H9 (cell line): ENCODE data around the gene CCDC148. TPM values are rescaled to one million over a fixed set of nuclear protein-coding genes. Genes with fewer than 3 reads are reported as not detected.

Source experiments
- DNase-seq: peaks from one replicate; pipeline ENCODE4 v3.0.0-alpha.2; 2017
- H2AFZ ChIP-seq: one replicate; pipeline ENCODE4 v1.6.1; 2013; ENCODE audit warnings: mild to moderate bottlenecking, low read length, control low read depth, moderate library complexity
- H2AK5ac ChIP-seq: 2 replicates; pipeline ENCODE4 v1.6.1; 2013; ENCODE audit warnings: low read length, control low read depth, mixed read lengths; ENCODE audit not compliant: insufficient read length
- H2BK120ac ChIP-seq: one replicate; pipeline ENCODE4 v1.6.1; 2013; ENCODE audit warnings: low read depth, mild to moderate bottlenecking, low read length, control low read depth, inconsistent platforms; ENCODE audit not compliant: poor library complexity, severe bottlenecking
- H2BK12ac ChIP-seq: 2 replicates; pipeline ENCODE4 v1.6.1; 2013; ENCODE audit warnings: low read length, control low read depth, mixed read lengths, low read depth; ENCODE audit not compliant: insufficient read length
- H2BK15ac ChIP-seq: 2 replicates; pipeline ENCODE4 v1.6.1; 2013; ENCODE audit warnings: low read depth, low read length, control low read depth
- H2BK20ac ChIP-seq: one replicate; pipeline ENCODE4 v1.6.1; 2013; ENCODE audit warnings: low read depth, mild to moderate bottlenecking, low read length, control low read depth, inconsistent platforms; ENCODE audit not compliant: poor library complexity, severe bottlenecking
- H2BK5ac ChIP-seq: 2 replicates; pipeline ENCODE4 v1.6.1; 2013; ENCODE audit warnings: low read length, control low read depth, mixed read lengths; ENCODE audit not compliant: insufficient read length
- H3K14ac ChIP-seq: 2 replicates; pipeline ENCODE4 v1.6.1; 2013; ENCODE audit warnings: low read length, control low read depth; ENCODE audit not compliant: insufficient read depth
- H3K18ac ChIP-seq: 2 replicates; pipeline ENCODE4 v1.6.1; 2013; ENCODE audit warnings: low read depth, mild to moderate bottlenecking, mixed read lengths, low read length, control low read depth; ENCODE audit not compliant: insufficient read length
- H3K23ac ChIP-seq: 2 replicates; pipeline ENCODE4 v1.6.1; 2013; ENCODE audit warnings: low read length, control low read depth, mixed read lengths, low read depth; ENCODE audit not compliant: insufficient read length
- H3K23me2 ChIP-seq: 2 replicates; pipeline ENCODE4 v1.6.1; 2013; ENCODE audit warnings: low read depth, mild to moderate bottlenecking, mixed read lengths, low read length, control low read depth; ENCODE audit not compliant: insufficient read length, poor library complexity, severe bottlenecking
- H3K27ac ChIP-seq: 2 replicates; pipeline ENCODE4 v1.5.1; 2013; ENCODE audit warnings: low read length, control low read depth, mixed read lengths, low read depth; ENCODE audit not compliant: insufficient read length
- H3K27me3 ChIP-seq: 2 replicates; pipeline ENCODE4 v1.6.1; 2013; ENCODE audit warnings: low read length, control low read depth, inconsistent platforms; ENCODE audit not compliant: insufficient read depth
- H3K4ac ChIP-seq: 2 replicates; pipeline ENCODE4 v1.6.1; 2013; ENCODE audit warnings: low read depth, mild to moderate bottlenecking, control low read depth, inconsistent platforms, low read length, moderate library complexity
- H3K4me1 ChIP-seq: 2 replicates; pipeline ENCODE4 v1.6.1; 2013; ENCODE audit warnings: low read length, control low read depth, inconsistent platforms; ENCODE audit not compliant: insufficient read depth
- H3K4me2 ChIP-seq: 2 replicates; pipeline ENCODE4 v1.6.1; 2013; ENCODE audit warnings: low read length, control low read depth, mixed read lengths; ENCODE audit not compliant: insufficient read length, insufficient read depth
- H3K56ac ChIP-seq: 2 replicates; pipeline ENCODE4 v1.6.1; 2013; ENCODE audit warnings: low read depth, mild to moderate bottlenecking, mixed read lengths, low read length, control low read depth; ENCODE audit not compliant: insufficient read length
- H3K79me1 ChIP-seq: 2 replicates; pipeline ENCODE4 v1.6.1; 2013; ENCODE audit warnings: low read depth, mild to moderate bottlenecking, moderate library complexity, low read length, control low read depth, inconsistent platforms; ENCODE audit not compliant: insufficient read depth, poor library complexity, severe bottlenecking
- H3K79me2 ChIP-seq: 2 replicates; pipeline ENCODE4 v1.6.1; 2013; ENCODE audit warnings: low read length, control low read depth, inconsistent platforms; ENCODE audit not compliant: insufficient read depth
- H3K9ac ChIP-seq: 2 replicates; pipeline ENCODE4 v1.6.1; 2013; ENCODE audit warnings: low read length, control low read depth, mixed read lengths; ENCODE audit not compliant: insufficient read length; ENCODE audit errors: extremely low read depth
- H3K9me3 ChIP-seq: one replicate; pipeline ENCODE4 v1.6.1; 2013; ENCODE audit warnings: low read depth, low read length, inconsistent platforms; ENCODE audit not compliant: control insufficient read depth
- H3T11ph ChIP-seq: one replicate; pipeline ENCODE4 v1.6.1; 2013; ENCODE audit warnings: mild to moderate bottlenecking, low read length, control low read depth, inconsistent platforms
- H4K20me1 ChIP-seq: one replicate; pipeline ENCODE4 v1.6.1; 2013; ENCODE audit not compliant: control insufficient read depth, insufficient read length, insufficient read depth
- H4K5ac ChIP-seq: 2 replicates; pipeline ENCODE4 v1.6.1; 2013; ENCODE audit warnings: low read depth, mild to moderate bottlenecking, mixed read lengths, low read length, control low read depth; ENCODE audit not compliant: insufficient read length
- H4K8ac ChIP-seq: replicated peaks from 2 replicates; pipeline ENCODE4 v1.6.1; 2013; ENCODE audit warnings: low read length, control low read depth, mixed read lengths, low read depth; ENCODE audit not compliant: insufficient read length
- H4K91ac ChIP-seq: 2 replicates; pipeline ENCODE4 v1.6.1; 2013; ENCODE audit warnings: low read depth, mild to moderate bottlenecking, moderate library complexity, mixed read lengths, low read length, control low read depth; ENCODE audit not compliant: insufficient read length
- H3K27ac Mint-ChIP-seq, 3 experiments: 2 replicates in 2 of 3; 3 replicates in 1 of 3; pipeline ENCODE4 v1.8.0; 2020 to 2021; ENCODE audit warnings: mixed read lengths in 3 of 3, mild to moderate bottlenecking in 1 of 3, moderate library complexity in 1 of 3
- H3K27me3 Mint-ChIP-seq: 2 replicates; pipeline ENCODE4 v1.8.0; 2021; ENCODE audit warnings: low read depth, mild to moderate bottlenecking, moderate library complexity, mixed read lengths
- H3K36me3 Mint-ChIP-seq, 3 experiments: 2 replicates in 2 of 3; 3 replicates in 1 of 3; pipeline ENCODE4 v1.8.0; 2020 to 2021; ENCODE audit warnings: low read depth in 3 of 3, mixed read lengths in 3 of 3; ENCODE audit not compliant: insufficient read depth in 1 of 3
- H3K4me1 Mint-ChIP-seq, 2 experiments: 2 replicates each; pipeline ENCODE4 v1.8.0; 2020; ENCODE audit warnings: mixed read lengths in 2 of 2
- H3K4me3 Mint-ChIP-seq, 2 experiments: 2 replicates in 1 of 2; 3 replicates in 1 of 2; pipeline ENCODE4 v1.8.0; 2020 to 2021; ENCODE audit warnings: mild to moderate bottlenecking in 2 of 2, mixed read lengths in 2 of 2, moderate library complexity in 1 of 2
- H3K9me3 Mint-ChIP-seq, 2 experiments: 2 replicates in 1 of 2; 3 replicates in 1 of 2; pipeline ENCODE4 v1.8.0; 2020; ENCODE audit warnings: mild to moderate bottlenecking in 2 of 2, mixed read lengths in 2 of 2, moderate library complexity in 1 of 2
- CTCF ChIP-seq: fragments of 200-600 bp; sonication (generic); conservative IDR thresholded peaks from 3 replicates; pipeline ENCODE4 v1.8.0; 2021; ENCODE audit warnings: antibody characterized with exemption, mild to moderate bottlenecking
- WGBS: extraction: QIAGEN DNeasy Blood & Tissue Kit; methylation state at CpG from one replicate; pipeline ENCODE4 v1.1.7; 2013; ENCODE audit warnings: missing lambda C conversion rate, low lambda C conversion rate, mixed read lengths; ENCODE audit not compliant: insufficient read length; ENCODE audit errors: extremely low coverage; 5-methylcytosine and 5-hydroxymethylcytosine counted together
- total RNA-seq: library from RNA; stranded (reverse); gene quantifications from 2 replicates; pipeline ENCODE4 v1.2.1, GENCODE V29; 2021

The CCDC148 gene
- total RNA-seq, 1 experiment from 2014 or later, result 1.5 TPM

- Mint-ChIP-seq H3K36me3 (no peaks in the 10 kb centered on the region), H3K4me3 (no peak overlapping the region), H3K4me1 (peaks cover 11% of the 10 kb centered on the region in 2 experiments), H3K27ac (peak overlapping the region in 2 of 3 experiments; percentile 5 to 67; a peak in 3 of 7 replicates), H3K9me3 (no peaks in the 10 kb centered on the region), H3K27me3 (no peaks in the 10 kb centered on the region)
- H2BK20ac ChIP-seq, result no peak overlapping the region
- no peak overlapping the region for H4K91ac ChIP-seq
- no peak overlapping the region for H3K9ac ChIP-seq
- no peak for DNase-seq
- H3K14ac ChIP-seq, result no peak overlapping the region
- H3K56ac ChIP-seq, result no peak overlapping the region
- H3K27ac ChIP-seq, result no peak overlapping the region
- no peaks in the 10 kb centered on the region for H3K79me2 ChIP-seq
- no peak overlapping the region for H2BK15ac ChIP-seq
- no peak overlapping the region for H3T11ph ChIP-seq
- H2BK5ac ChIP-seq, result no peak overlapping the region
- H3K18ac ChIP-seq, result no peak overlapping the region
- H3K4me1 ChIP-seq, result peaks cover 3% of the 10 kb centered on the region; the same call in 1 of the 2 replicates
- H2AFZ ChIP-seq, result peak overlapping the region; percentile 82
- H2BK12ac ChIP-seq, result no peak overlapping the region
- no peaks in the 10 kb centered on the region for H3K27me3 ChIP-seq
- no peaks in the 10 kb centered on the region for H3K79me1 ChIP-seq
- no peaks in the 10 kb centered on the region for H3K23me2 ChIP-seq
- H4K20me1 ChIP-seq, result no peaks in the 10 kb centered on the region
- H3K9me3 ChIP-seq, result no peaks in the 10 kb centered on the region
- H2AK5ac ChIP-seq, result no peak overlapping the region
- no peak overlapping the region for H4K5ac ChIP-seq
- TF ChIP-seq CTCF, result no peak
- H4K8ac ChIP-seq, result no peak overlapping the region
- no CpG with 5 or more reads among the region's 7 CpGs for WGBS
- no peak overlapping the region for H3K23ac ChIP-seq
- H2BK120ac ChIP-seq, result no peak overlapping the region
- no peak overlapping the region for H3K4ac ChIP-seq
- H3K4me2 ChIP-seq, result no peak overlapping the region
Observed at GRCh38 chr2:158191076-158191895, 265.3 kb downstream of the CCDC148 start.
